ENCODE data around the gene ZNF765.
"Not testable (repeated sequence)": the region's sequence is repeated elsewhere in the genome, so short reads cannot be mapped to it uniquely, and the experiment has no call there.

DNA sequence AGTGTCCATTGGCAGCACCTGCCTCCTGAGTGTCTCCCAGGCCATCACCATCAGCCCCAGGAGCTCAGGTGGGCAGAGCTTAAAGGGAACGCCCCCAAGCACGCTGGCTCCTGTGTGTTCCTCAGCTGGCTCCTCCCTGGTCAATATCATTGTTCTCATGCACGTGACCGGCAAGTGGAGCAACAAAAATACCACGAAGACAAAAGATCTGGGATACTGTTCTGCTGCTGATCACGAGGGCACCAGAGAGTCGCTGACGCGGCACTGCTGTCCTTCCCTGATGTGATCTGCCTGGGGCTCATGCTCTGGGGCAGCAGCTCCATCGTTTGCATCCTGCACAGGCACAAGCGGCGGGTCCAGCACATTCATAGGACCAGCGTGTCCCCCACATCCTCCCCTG, 28.1 kb downstream of the ZNF765 start:
- not testable (repeated sequence) for TF ChIP-seq NR2C2 (CRISPR knock-in tag; IDR thresholded peaks at IDR 0.05)
- TF ChIP-seq, protein P1, sequence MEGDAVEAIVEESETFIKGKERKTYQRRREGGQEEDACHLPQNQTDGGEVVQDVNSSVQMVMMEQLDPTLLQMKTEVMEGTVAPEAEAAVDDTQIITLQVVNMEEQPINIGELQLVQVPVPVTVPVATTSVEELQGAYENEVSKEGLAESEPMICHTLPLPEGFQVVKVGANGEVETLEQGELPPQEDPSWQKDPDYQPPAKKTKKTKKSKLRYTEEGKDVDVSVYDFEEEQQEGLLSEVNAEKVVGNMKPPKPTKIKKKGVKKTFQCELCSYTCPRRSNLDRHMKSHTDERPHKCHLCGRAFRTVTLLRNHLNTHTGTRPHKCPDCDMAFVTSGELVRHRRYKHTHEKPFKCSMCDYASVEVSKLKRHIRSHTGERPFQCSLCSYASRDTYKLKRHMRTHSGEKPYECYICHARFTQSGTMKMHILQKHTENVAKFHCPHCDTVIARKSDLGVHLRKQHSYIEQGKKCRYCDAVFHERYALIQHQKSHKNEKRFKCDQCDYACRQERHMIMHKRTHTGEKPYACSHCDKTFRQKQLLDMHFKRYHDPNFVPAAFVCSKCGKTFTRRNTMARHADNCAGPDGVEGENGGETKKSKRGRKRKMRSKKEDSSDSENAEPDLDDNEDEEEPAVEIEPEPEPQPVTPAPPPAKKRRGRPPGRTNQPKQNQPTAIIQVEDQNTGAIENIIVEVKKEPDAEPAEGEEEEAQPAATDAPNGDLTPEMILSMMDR (IDR thresholded peaks at IDR 0.05), result not testable (repeated sequence)
